Activated naive CD4-positive, alpha-beta T cell (primary cell): ENCODE data around the gene ATP9B.

Experiments used
- DNase-seq, 4 experiments: peaks; one replicate each; lab custom pipeline; 2025; lab: John Stamatoyannopoulos, UW

Gene ATP9B

DNA sequence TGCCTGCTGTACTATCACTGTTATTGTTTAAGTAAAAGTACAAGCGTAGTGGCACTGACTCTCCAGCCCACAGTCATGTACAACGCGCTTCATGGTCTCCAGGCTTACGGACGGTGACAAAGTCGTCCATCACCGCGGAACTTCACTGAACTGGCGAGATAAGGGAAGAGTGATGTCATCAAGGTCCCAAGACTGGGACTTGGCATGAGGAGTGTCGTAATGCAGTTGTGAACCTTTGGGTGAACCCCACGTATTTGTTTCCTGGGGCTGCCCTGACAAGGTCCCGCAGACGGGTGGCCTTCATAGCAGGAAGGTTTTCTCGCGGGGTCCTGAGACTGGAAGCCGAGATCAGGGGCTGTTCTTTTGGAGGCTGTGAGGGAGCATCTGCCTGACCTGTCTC lies 343.8 kb downstream of the ATP9B start:
- no peak for DNase-seq

DNA sequence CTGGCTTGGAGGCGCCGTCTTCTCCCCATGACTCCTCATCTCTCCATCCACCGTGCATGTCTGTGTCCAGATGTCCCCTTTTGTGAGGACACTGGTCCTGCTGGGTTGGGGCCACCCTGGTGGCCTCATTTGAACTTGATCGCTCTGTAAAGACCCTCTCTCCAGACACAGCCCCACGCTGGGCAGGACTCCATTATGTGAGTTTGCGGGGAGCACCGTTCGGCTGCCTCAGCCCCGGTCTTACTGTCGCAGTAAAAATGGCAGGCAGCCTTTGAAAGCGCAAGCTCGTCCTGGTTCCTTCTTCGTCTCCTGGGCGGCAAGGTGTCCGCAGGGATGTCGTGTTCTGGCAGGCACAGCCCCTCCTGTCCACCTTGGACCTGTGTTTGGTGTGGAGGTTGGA lies 344.2 kb downstream of the ATP9B start:
- no peak for DNase-seq

DNA sequence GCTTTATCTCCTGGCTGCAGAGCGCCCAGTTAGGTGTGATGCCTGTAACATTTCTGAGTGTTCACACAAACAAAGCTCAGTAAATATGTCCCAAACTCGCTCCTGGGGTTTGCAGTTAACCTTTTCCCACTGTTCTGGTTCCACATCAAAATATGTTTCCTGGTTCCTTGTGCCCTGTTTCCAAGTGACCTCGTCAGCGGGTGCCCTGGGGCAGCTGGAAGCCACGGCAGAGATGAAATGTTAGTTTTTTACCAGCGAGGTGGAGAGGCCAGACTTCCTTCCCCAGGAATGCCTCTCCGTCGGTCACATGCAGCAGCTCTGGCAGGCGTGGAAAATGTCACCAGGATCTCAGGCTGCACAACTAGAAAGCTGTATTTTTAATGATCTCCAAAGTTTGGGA lies 344.7 kb downstream of the ATP9B start:
- no peak for DNase-seq

DNA sequence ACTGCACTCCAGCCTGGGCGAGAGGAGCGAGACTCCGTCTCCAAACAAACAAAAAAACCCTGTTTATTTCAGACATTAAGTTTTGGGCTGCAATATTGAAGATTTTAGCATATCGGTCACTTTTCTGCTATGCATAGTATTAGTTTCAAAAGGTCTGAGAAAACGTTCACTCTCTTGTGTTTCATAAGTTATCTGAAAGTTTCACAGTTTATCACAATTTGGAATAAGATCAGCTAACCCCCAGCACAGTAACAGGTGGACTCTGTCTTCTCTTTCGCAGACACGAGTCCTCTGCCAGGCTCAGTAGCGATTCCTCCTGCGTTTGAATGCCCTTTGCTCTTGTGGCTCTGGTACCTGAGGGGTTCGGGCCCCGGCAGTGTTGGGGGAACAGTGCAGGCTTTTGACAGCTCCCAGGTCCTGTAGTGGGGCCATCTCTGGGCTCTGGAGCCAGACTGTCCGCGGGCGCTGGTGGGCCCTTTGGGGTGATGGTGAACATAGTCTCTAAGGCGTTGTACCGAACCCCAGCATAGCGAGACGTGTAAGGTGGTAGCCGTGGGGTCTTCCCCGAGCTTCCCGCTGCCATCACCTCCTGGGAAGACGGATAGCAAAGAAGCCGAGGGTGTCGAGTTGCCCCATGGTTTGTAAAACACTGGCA lies 347.0 kb downstream of the ATP9B start:
- DNase-seq: no peak

- no peak for DNase-seq
Measured at GRCh38 chr18:79416677-79417052, 347.5 kb downstream of the ATP9B start.

DNA sequence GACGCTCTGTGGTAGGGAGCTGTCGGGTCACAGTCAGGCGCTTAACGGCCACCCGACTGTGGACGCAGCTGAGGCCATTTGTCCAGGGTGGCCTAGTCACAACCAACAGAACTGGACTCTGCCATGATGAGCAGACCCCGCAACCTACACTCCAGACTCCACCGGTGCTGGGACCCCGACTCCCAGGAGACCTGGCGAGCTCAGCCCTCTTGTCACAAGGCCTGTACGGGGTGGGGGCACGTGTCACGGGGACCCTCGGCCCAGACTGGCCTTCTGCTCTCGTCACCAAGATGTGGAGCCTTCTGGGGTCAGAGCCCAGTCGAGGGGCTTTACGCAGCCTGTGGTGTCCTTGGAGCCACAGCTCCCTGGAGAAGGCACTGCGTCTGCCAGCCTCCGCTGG lies 349.0 kb downstream of the ATP9B start:
- no peak for DNase-seq

DNA sequence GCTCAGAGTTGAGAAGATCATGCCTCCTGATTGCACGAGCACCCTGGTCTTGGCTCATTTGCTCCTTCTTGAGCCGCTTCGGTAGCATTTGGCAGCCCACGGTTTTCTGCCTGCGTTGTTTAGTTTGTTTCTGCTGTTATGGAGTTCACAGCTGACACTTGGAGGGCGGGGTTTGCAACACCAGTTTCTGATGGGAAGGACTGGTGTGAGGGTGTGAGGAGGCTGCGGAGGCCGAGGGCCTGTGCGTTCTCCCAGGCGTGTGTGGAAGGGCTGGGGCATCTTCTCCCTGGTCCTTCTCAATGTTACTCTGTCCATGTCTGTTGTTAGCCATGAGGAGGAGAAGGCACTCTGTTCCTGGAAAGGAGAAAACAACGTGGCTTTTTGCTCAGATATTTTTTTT lies 349.4 kb downstream of the ATP9B start:
- no peak for DNase-seq

DNA sequence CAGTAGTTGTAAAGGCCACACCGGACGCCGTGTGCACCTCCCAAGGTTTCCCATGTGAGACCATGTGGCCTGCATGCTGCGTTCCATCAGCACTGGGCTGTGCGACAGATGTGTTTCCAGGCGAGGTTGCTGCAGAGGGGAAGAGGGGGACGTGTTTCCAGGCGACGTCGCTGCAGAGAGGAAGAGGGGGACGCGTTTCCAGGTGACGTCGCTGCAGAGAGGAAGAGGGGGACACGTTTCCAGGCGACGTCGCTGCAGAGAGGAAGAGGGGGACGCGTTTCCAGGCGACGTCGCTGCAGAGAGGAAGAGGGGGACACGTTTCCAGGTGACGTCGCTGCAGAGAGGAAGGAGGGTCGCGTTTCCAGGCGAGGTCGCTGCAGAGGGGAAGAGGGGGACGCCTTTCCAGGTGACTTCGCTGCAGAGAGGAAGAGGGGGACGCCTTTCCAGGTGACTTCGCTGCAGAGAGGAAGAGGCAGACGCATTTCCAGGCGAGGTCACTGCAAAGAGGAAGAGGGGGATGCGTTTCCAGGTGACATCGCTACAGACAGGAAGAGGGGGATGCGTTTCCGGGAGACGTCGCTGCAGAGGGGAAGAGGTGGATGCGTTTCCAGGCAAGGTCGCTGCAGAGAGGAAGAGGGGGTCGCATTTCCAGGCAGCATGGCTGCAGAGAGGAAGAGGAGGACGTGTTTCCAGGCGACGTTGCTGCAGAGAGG lies 351.0 kb downstream of the ATP9B start:
- DNase-seq: no peak

- no peak for DNase-seq
Measured at GRCh38 chr18:79421275-79421857, 352.2 kb downstream of the ATP9B start.

DNA sequence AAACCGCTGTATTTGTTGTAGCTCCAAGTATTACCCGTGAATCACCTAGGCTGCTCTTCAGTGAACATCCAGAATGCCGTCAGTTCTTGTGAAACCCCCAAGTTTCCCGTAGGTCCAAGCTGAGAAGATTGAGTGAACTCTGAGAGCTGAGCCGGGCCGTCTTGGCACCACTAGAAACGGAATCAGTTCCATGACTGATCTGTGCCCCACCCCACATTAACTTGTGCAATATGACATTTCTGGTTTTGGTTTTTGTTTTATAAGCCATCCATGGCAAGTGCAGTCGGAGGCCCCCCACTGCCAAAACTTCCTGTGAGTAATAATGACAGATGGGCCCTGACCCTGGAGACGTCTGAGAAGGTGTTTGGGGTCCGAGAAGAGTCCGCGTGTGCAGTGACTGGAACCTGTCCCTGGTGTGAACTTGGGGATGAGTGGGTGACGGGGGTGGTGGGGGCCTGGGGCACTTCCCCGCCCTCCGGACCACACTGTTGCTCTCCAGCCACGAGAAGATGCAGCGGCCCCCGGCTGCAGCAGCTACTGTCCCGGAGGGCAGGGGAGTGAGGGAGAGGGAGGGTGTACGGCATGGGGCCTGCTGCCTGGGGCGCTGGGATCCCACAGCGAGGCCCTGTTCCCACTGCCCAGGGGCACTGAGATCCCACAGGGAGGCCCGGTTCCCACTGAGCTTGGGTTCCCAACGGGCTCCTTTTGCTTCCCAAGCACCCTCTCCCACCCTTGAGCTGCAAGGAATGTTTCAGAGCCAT lies 353.0 kb downstream of the ATP9B start:
- DNase-seq: no peak

DNA sequence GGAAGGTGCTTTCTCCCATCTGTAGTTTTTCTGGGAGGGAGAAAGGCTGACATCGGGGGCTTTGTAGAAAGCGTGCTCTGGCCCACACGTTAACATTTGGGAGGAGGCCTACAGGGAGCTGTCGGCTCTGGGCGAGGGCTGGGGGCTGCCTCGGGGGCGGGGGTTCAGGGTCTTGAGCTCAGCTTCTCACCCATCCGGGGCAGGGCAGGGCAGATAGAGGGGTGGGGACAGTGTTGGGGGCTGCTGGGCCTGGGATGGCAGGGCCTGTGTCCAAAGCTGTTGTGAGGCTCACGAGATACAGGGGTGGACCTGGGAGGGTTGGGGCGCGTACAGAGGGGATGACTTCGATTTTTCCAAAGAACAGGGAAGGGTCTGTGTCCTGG lies 353.6 kb downstream of the ATP9B start:
- DNase-seq: no peak

GRCh38 chr18:79423211-79424007 lies 354.2 kb downstream of the ATP9B start:
- no peak for DNase-seq

DNA sequence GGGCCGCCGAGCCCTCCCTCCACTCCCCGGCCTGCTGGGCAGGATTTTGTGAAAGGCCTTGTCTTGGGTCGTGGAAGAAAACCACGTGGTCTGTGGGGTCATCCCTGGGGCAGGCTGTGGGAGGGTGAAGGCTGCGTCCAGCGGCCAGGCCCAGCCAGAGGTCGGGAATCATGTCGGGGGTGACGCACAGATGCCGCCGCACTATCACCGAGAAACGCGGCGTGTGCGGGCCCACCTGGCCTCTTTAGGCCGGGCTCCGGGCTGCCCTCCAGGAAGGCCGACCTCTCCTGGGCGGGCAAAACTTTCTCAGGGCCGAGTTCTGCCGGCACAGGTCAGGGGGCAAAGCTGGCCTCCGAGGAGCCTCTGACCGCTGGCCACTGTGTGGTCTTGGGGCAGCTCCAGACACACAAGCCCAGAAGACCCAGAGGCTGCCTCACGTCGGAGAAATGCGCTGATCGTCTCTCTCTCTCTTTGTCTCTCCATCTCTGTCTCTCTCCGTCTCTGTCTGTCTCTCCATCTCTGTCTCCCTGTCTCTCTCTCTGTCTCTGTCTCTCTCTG lies 354.9 kb downstream of the ATP9B start:
- no peak for DNase-seq

DNA sequence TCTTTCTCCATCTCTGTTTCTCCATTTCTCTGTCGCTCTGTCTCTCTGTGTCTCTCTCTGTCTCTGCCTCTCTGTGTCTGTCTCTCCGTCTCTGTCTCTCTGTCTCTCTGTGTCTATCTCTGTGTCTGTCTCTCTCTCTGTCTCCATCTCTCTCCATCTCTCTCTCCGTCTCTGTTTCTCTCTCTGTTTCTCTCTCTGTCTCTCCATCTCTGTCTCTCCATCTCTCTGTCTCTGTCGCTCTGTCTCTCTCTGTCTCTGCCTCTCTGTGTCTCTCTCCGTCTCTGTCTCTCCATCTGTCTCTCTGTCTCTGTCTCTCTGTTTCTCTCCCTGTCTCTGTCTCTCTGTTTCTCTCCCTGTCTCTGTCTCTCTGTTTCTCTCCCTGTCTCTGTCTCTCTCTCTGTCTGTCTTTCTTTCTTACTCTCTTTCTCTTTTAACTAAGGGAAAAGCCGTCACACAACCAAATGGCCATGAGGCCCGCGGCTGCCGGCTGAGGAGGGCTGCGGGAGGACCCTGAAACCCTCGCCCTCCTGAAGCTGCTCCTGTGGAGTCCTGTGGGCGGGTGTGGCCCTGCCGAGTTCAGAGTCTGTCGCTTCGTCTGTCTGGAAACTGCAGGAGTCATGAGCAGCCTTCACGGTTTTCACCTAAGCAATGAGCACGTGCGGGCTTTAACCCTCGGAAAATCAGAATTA lies 355.8 kb downstream of the ATP9B start:
- DNase-seq: no peak

DNA sequence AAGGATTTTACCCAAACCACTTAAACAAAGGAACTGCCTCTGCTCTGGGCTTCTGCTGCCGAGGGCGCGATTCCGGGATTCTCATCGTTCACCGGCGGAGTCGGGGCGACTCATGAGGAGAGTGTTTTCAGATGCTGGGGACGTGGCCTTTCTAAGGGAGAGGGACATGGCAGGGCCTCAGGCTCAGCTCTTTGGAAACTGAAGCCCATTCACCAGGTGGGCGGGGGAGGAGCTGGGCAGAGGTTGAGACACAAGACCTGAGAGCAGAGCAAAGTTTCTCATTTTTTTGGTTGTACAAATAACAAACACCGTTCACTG lies 356.3 kb downstream of the ATP9B start:
- no peak for DNase-seq

- DNase-seq: no peak
Measured at GRCh38 chr18:79426376-79427300, 357.4 kb downstream of the ATP9B start.

DNA sequence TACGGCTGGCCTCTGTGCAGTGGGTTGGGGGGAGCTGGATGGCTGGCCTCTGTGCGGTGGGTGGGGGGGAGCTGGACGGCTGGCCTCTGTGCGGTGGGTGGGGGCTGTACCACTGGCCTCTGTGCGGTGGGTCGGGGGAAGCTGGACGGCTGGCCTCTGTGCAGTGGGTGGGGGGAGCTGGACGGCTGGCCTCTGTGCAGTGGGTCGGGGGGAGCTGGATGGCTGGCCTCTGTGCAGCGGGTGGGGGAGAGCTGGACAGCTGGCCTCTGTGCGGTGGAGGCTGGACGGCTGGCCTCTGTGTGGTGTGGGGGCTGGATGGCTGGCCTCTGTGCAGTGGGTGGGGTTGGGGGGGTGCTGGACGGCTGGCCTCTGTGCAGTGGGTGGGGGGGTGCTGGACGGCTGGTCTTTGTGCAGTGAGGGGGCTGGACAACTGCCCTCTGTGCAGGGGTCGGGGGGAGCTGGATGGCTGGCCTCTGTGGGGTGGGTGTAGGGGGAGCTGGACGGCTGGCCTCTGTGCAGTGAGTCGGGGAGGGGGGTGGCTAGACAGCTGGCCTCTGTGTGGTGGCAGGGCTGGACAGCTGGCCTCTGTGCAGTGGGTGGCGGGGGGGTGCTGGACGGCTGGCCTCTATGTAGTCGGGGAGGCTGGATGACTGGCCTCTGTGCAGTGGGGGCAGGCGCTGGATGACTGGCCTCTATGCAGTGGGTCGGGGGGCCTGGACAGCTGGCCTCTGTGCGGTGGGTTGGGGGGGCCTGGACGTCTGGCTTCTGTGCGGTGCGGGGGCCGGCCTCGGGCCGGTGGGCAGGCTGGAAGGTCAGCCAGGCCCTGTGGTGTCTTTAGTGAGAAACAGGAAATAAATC lies 358.4 kb downstream of the ATP9B start:
- no peak for DNase-seq
